Fibroblast of mammary gland (primary cell): ENCODE results near the gene FMN1.
A peak's percentile ranks its signal among the peaks of the same experiment; 100 is the strongest.

Source experiments
- DNase-seq: peaks from one replicate; pipeline ENCODE4 v3.0.0-alpha.2; 2010; ENCODE audit warnings: low read depth
- H3K4me3 ChIP-seq: 2 replicates; pipeline ENCODE4 v1.5.1; 2011; ENCODE audit warnings: low read depth, mild to moderate bottlenecking, low read length, moderate library complexity; ENCODE audit not compliant: control insufficient read depth
- TF ChIP-seq, protein P1 (sequence below): conservative IDR thresholded peaks from 2 replicates; pipeline ENCODE4 v1.5.1; 2011; ENCODE audit warnings: low read depth, low read length, inconsistent platforms; ENCODE audit not compliant: control insufficient read depth, insufficient read depth

Gene FMN1

DNA sequence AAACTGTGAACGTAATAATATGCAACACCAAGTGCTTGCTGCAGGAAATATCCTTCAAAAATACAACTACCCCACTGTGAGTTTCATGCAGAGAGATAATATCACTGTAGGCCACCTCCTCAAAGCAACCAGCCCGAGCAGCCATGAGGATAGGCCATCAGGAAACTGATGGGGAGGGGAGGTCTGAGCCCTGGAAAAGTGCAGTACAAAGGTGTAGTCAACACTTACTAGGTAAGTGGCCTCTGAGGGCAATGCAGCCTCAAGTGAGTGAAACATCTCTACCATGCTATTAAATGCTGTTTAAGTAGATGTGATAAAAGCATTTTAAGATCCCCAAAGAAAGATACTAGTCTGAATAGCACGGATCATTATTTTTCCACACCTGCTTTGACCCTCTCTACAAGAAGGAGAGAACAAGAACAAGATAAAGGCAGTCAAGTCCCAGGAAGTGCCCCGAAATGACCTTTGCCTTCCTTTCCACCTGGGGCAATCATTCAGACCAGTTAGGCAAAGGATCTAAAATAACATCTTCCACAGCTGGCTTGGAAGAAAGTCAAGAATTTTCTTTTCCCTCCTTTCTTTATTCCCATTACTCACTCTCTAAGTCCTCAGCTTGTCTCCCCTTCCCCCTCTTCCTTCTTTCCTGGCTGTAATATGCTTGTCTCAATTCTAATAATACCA, 62.8 kb downstream of the FMN1 start:
- TF ChIP-seq, protein P1, sequence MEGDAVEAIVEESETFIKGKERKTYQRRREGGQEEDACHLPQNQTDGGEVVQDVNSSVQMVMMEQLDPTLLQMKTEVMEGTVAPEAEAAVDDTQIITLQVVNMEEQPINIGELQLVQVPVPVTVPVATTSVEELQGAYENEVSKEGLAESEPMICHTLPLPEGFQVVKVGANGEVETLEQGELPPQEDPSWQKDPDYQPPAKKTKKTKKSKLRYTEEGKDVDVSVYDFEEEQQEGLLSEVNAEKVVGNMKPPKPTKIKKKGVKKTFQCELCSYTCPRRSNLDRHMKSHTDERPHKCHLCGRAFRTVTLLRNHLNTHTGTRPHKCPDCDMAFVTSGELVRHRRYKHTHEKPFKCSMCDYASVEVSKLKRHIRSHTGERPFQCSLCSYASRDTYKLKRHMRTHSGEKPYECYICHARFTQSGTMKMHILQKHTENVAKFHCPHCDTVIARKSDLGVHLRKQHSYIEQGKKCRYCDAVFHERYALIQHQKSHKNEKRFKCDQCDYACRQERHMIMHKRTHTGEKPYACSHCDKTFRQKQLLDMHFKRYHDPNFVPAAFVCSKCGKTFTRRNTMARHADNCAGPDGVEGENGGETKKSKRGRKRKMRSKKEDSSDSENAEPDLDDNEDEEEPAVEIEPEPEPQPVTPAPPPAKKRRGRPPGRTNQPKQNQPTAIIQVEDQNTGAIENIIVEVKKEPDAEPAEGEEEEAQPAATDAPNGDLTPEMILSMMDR, result no peak
- H3K4me3 ChIP-seq, result no peak overlapping the region
- peak; percentile 69 for DNase-seq

DNA sequence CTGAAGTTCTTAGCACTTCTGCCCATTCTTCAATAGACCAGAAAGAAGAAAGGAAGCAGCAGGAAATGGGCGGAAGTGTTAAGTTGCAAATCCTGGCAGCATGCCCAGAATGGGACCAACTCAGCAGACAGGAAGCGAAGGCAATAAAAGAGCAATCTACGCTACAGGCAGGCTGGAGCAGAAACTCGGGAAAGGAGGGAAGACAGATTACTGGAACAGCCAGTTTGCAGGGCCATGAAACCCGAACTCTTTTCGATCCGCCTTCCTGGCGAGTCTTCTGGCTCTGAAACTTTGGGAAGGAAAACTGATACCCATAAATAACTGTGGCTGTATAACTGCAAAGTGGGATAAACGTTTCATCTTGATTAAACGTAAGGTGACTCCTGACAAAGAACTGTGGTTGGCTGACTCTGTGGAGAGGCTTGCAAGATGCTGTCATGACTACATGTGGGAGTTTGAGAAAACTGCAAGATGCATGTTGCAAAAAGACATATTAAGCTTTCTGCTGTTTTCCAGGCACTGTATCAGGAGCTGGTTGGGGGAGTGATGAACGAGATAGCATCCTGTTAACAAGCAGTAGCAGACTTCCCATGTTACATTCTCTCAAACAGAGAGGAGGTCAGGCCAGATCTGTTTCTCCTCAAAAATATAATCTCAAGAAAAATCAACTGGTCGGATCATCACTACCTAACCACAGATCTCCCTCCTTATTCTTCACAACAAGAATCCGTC, 67.8 kb downstream of the FMN1 start:
- TF ChIP-seq, protein P1, result no peak
- no peak overlapping the region for H3K4me3 ChIP-seq
- peak; percentile 95 for DNase-seq

DNA sequence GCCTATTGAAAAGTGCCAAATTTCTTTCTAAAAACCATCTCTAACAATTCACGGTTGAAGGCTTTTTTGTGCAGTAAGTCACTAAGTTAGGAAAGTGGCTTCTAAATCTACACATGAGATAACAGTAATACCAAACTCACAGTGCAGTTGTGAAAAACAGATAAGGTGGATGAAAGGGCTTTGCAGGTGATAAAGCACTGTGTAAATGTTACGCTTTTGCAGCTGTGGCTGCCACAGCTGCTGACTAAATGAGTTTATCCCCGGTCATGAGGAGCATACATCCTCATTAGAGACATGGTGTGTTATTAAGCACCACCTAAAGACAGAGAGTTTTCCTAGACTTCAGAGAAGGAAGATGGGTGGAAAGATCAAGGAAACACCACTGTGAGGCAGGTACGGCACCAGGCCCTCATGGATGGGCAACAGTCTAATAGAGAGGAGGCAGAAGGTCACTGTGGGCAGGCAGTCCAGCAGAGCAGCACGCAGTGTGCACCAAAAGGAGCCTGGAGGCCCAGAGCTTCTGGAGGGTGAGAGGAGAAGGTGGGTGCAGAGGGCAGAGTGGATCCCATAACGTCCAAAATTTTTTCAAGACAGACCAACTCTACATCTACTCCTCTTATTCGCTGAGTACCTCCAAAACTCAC, 68.5 kb downstream of the FMN1 start:
- TF ChIP-seq, protein P1, result no peak
- no peak overlapping the region for H3K4me3 ChIP-seq
- no peak for DNase-seq

DNA sequence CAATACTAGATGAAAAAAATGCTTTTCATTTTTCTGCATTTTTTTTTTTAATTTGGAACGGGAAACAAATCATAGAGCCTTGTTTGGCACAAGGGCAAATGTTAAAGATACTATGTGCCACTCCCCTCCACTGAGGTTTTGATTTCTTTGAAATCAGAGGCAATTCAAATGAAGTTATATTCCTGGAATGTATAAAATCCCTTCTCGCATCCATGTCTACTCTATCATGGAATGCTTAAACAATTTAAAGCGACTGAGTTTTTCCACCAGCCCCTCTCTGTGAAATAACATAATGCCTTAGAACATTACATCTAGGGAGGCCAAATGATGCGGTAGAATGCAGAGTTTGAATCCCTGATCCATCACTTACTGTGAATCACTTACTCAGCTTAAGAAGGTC, 69.7 kb downstream of the FMN1 start:
- no peak overlapping the region for H3K4me3 ChIP-seq
- DNase-seq, result no peak
- TF ChIP-seq, protein P1, result no peak

DNA sequence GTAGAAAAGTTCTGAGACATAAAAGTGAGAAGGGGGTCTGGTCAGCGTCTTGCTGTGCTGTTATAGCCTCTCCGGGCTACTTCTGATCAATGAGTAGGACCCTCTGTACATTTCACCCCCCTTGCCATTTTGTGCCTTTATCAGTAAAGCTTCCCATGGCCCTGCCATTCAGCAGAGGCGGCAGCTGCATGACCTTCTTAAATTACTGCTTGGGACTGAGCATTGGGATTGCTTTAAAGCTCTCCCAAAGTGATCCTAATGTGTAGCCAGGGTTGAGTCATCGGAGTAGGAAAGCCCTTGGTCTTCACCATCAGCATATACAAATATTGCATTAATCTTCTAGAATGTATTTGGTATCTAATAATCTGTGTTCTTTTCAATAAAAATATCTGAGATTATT, 70.2 kb downstream of the FMN1 start:
- TF ChIP-seq, protein P1, result no peak
- no peak for DNase-seq
- no peak overlapping the region for H3K4me3 ChIP-seq

DNA sequence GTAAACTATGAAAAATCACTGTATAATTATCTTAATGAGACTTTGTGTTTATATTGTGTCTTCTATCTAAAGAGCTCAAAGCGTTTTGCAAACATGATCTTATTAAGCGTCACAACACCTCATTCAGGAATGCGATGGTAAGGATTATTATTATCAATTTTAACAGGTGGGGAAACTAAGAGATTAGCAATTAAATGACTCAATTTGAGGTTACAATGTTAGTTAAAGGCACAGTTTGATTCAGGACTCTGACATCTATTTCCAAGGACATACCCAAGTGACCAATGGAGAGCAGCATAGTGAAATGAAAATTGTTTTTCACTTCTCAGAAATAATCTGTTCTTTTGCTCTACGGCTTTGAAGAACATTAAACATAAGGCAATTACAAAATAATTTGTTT, 74.6 kb downstream of the FMN1 start:
- DNase-seq, result no peak
- TF ChIP-seq, protein P1, result no peak
- no peak overlapping the region for H3K4me3 ChIP-seq
